ENCODE data around the gene PKNOX1. TPM values are rescaled to one million over a fixed set of nuclear protein-coding genes. Genes with fewer than 3 reads are reported as not detected.
"Not testable (repeated sequence)": the region's sequence is repeated elsewhere in the genome, so short reads cannot be mapped to it uniquely, and the experiment has no call there.

PKNOX1 gene
- total RNA-seq (10 to 100 TPM; 14.7 to 24.7 (median 20.8) TPM), polyA plus RNA-seq (10 to 100 TPM; 14.7 to 14.9 TPM), total RNA-seq (16.2 reads per million, percentile 46 among the genes with 10 or more reads in this experiment)

GRCh38 chr21:42973991-42974831 lies at the start of gene PKNOX1:
Gene PKNOX1, plus strand, starts transcription at chr21:42974562. Its CDS starts 29,820 bp downstream, at chr21:43004382.
- H3K36me3 ChIP-seq (ENCODE audit: control insufficient read depth in 2 of 3, insufficient read depth in 3 of 3, low read length in 3 of 3): peaks cover 0 to 6% (median 0%) of the 10 kb centered on the region in 3 experiments
- CTCF ChIA-PET: no interaction called here
- no peaks in the 10 kb centered on the region for H3K9me3 ChIP-seq (ENCODE audit: control insufficient read depth in 2 of 3, low read length in 3 of 3)
- H3K4me1 Mint-ChIP-seq: peaks cover 0 to 36% (median 29%) of the 10 kb centered on the region in 7 donors
- H3K27me3 Mint-ChIP-seq: no peaks in the 10 kb centered on the region
- intact Hi-C loops (cut with micrococcal nuclease): loop anchor here (1.0 to 10.0 kb wide), 14 partner anchors 51 to 1901 kb away; partner anchors contain the start of genes NDUFV3 (in 2 of the 2), RRP1 (in 2 of the 2), AGPAT3 (in 1 of the 2) and CFAP410 (in 1 of the 2)
- H3K4me3 Mint-ChIP-seq: peak within 1 kb of the TSS; percentile 78 to 93 (median 88)
- no peaks in the 10 kb centered on the region for H3K27me3 ChIP-seq (ENCODE audit: control insufficient read depth in 2 of 2, insufficient read depth in 2 of 2, low read length in 2 of 2)
- peaks cover 7 to 11% of the 10 kb centered on the region in 2 donors for H3K4me1 ChIP-seq (ENCODE audit: control insufficient read depth in 2 of 2, insufficient read depth in 2 of 2, low read length in 2 of 2)
- POLR2A ChIA-PET: interaction anchor here (0.6 to 1.3 kb wide), 5 partner anchors 82 to 1048 kb away, joined by 3 to 9 read pairs (median 4); partner anchors contain the start of gene NDUFV3
- H3K27ac ChIP-seq (ENCODE audit: low read depth, low read length): peak within 1 kb of the TSS; percentile 94
- peaks cover 3 to 20% (median 4%) of the 10 kb centered on the region in 5 donors for H3K36me3 Mint-ChIP-seq
- H3K4me3 ChIP-seq (ENCODE audit: low read length): peak within 1 kb of the TSS; percentile 85
- DNase-seq (peak; percentile 98 to 100 (median 99)), ATAC-seq (peak; percentile 91)
- H3K9me3 Mint-ChIP-seq: no peaks in the 10 kb centered on the region
- H3K27ac Mint-ChIP-seq: peak within 1 kb of the TSS; percentile 78 to 95 (median 93)

GRCh38 chr21:42925114-42925926 lies 49.0 kb upstream of the PKNOX1 start, which contains the start of gene ERVH48-1:
Gene ERVH48-1, minus strand, starts transcription at chr21:42925630. Its CDS starts 6,624 bp downstream, at chr21:42919006.
- H3K27ac Mint-ChIP-seq: peak within 1 kb of the TSS; percentile 33 to 96 (median 80)
- intact Hi-C loops (cut with micrococcal nuclease): no loop called here
- no peaks in the 10 kb centered on the region for H3K27me3 ChIP-seq (ENCODE audit: control insufficient read depth in 2 of 2, insufficient read depth in 2 of 2, low read length in 2 of 2)
- peaks cover 9 to 17% of the 10 kb centered on the region in 2 donors for H3K4me1 ChIP-seq (ENCODE audit: control insufficient read depth in 2 of 2, insufficient read depth in 2 of 2, low read length in 2 of 2)
- no peaks in the 10 kb centered on the region for H3K27me3 Mint-ChIP-seq
- peak within 1 kb of the TSS in 5 of 10 donors; percentile 3 to 85 (median 52) for H3K4me3 Mint-ChIP-seq
- DNase-seq (peak in 7 of 9 donors; percentile 49 to 72 (median 63)), ATAC-seq (peak; percentile 74)
- no peaks in the 10 kb centered on the region for H3K36me3 ChIP-seq (ENCODE audit: control insufficient read depth in 2 of 3, insufficient read depth in 3 of 3, low read length in 3 of 3)
- CTCF ChIA-PET: no interaction called here
- peak within 1 kb of the TSS; percentile 61 for H3K27ac ChIP-seq (ENCODE audit: low read depth, low read length)
- POLR2A ChIA-PET: no interaction called here
- no peak within 1 kb of the TSS for H3K4me3 ChIP-seq (ENCODE audit: low read length)
- H3K36me3 Mint-ChIP-seq: no peaks in the 10 kb centered on the region
- H3K9me3 ChIP-seq (ENCODE audit: control insufficient read depth in 2 of 3, low read length in 3 of 3): no peaks in the 10 kb centered on the region
- peaks cover 10 to 25% (median 20%) of the 10 kb centered on the region in 7 donors for H3K4me1 Mint-ChIP-seq
- H3K9me3 Mint-ChIP-seq: peaks cover 0 to 1% (median 0%) of the 10 kb centered on the region in 11 donors

- H3K9me3 Mint-ChIP-seq; CTCF ChIA-PET; H3K27me3 Mint-ChIP-seq; intact Hi-C loops (cut with micrococcal nuclease); H3K4me3 ChIP-seq (ENCODE audit: low read length); ATAC-seq; H3K9me3 ChIP-seq (ENCODE audit: control insufficient read depth in 2 of 3, low read length in 3 of 3); DNase-seq; H3K36me3 Mint-ChIP-seq; H3K27me3 ChIP-seq (ENCODE audit: control insufficient read depth in 2 of 2, insufficient read depth in 2 of 2, low read length in 2 of 2); H3K27ac ChIP-seq (ENCODE audit: low read depth, low read length); H3K36me3 ChIP-seq (ENCODE audit: control insufficient read depth in 2 of 3, insufficient read depth in 3 of 3, low read length in 3 of 3); H3K4me3 Mint-ChIP-seq: not testable (repeated sequence)
- POLR2A ChIA-PET: interaction anchor here (1.0 kb wide), 1 partner anchor 14 kb away, joined by 3 read pairs; no protein-coding TSS in a partner anchor
- H3K27ac Mint-ChIP-seq: peak overlapping the region in 2 of 9 donors; percentile 59 to 72
- H3K4me1 ChIP-seq (ENCODE audit: control insufficient read depth in 2 of 2, insufficient read depth in 2 of 2, low read length in 2 of 2): peaks cover 9 to 17% of the 10 kb centered on the region in 2 donors
- peaks cover 10 to 25% (median 20%) of the 10 kb centered on the region in 7 donors for H3K4me1 Mint-ChIP-seq
These were observed 46.7 kb upstream of the PKNOX1 start for GRCh38 chr21:42927474-42928200.

GRCh38 chr21:42929969-42930368 lies 44.4 kb upstream of the PKNOX1 start:
- Histone ChIP-seq H3K4me3 (ENCODE audit: low read length) (no peak overlapping the region), H3K27ac (ENCODE audit: low read depth, low read length) (no peak overlapping the region), H3K36me3 (ENCODE audit: control insufficient read depth in 2 of 3, insufficient read depth in 3 of 3, low read length in 3 of 3) (no peaks in the 10 kb centered on the region), H3K27me3 (ENCODE audit: control insufficient read depth in 2 of 2, insufficient read depth in 2 of 2, low read length in 2 of 2) (no peaks in the 10 kb centered on the region), H3K9me3 (ENCODE audit: control insufficient read depth in 2 of 3, low read length in 3 of 3) (no peaks in the 10 kb centered on the region), H3K4me1 (ENCODE audit: control insufficient read depth in 2 of 2, insufficient read depth in 2 of 2, low read length in 2 of 2) (peaks cover 0 to 9% of the 10 kb centered on the region in 2 donors)
- H3K9me3 Mint-ChIP-seq: no peaks in the 10 kb centered on the region
- H3K4me1 Mint-ChIP-seq: peaks cover 0 to 9% (median 7%) of the 10 kb centered on the region in 7 donors
- POLR2A ChIA-PET: no interaction called here
- peaks cover 0 to 5% (median 0%) of the 10 kb centered on the region in 5 donors for H3K36me3 Mint-ChIP-seq
- no peak for ATAC-seq
- DNase-seq: no peak
- H3K27me3 Mint-ChIP-seq: no peaks in the 10 kb centered on the region
- CTCF ChIA-PET: no interaction called here
- H3K4me3 Mint-ChIP-seq: no peak overlapping the region
- no peak overlapping the region for H3K27ac Mint-ChIP-seq
- intact Hi-C loops (cut with micrococcal nuclease): no loop called here

GRCh38 chr21:42931560-42932235 lies 42.7 kb upstream of the PKNOX1 start:
- H3K4me3 ChIP-seq (ENCODE audit: low read length): no peak overlapping the region
- no peaks in the 10 kb centered on the region for H3K4me1 ChIP-seq (ENCODE audit: control insufficient read depth in 2 of 2, insufficient read depth in 2 of 2, low read length in 2 of 2)
- H3K27me3 Mint-ChIP-seq: no peaks in the 10 kb centered on the region
- ChIA-PET POLR2A (no interaction called here), CTCF (no interaction called here)
- DNase-seq (no peak), ATAC-seq (no peak)
- peaks cover 0 to 4% (median 0%) of the 10 kb centered on the region in 7 donors for H3K4me1 Mint-ChIP-seq
- H3K9me3 ChIP-seq (ENCODE audit: control insufficient read depth in 2 of 3, low read length in 3 of 3): no peaks in the 10 kb centered on the region
- H3K27ac Mint-ChIP-seq: peak overlapping the region in 1 of 9 donors; percentile 15
- H3K36me3 Mint-ChIP-seq: peaks cover 0 to 5% (median 0%) of the 10 kb centered on the region in 5 donors
- H3K4me3 Mint-ChIP-seq: no peak overlapping the region
- no peaks in the 10 kb centered on the region for H3K36me3 ChIP-seq (ENCODE audit: control insufficient read depth in 2 of 3, insufficient read depth in 3 of 3, low read length in 3 of 3)
- intact Hi-C loops (cut with micrococcal nuclease): no loop called here
- H3K27me3 ChIP-seq (ENCODE audit: control insufficient read depth in 2 of 2, insufficient read depth in 2 of 2, low read length in 2 of 2): no peaks in the 10 kb centered on the region
- no peak overlapping the region for H3K27ac ChIP-seq (ENCODE audit: low read depth, low read length)
- no peaks in the 10 kb centered on the region for H3K9me3 Mint-ChIP-seq
